ENCODE measurements around the gene FIZ1.
"Not testable (repeated sequence)": the region's sequence is repeated elsewhere in the genome, so short reads cannot be mapped to it uniquely, and the experiment has no call there.

DNA sequence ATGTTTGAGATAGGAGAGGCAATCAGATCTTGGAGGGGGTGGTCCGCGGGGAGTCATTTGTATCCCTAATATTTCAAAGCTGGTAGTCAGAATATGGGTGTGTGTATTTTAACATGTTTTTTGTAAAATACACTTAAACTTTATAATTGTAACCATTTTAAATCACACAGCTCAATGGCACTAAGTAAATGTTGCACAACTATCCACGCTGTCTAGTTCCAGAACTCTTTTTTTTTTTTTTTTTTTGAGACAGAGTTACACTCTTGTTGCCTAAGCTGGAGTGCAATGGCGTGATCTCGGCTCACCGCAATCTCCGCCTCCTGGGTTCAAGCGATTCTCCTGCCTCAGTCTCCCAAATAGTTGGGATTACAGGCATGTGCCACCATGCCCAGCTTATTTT is 15.4 kb downstream of the FIZ1 start:
- TF ChIP-seq EZH2phosphoT487 (IDR thresholded peaks at IDR 0.05; ENCODE audit: insufficient read depth, low read depth); EZH2 (IDR thresholded peaks at IDR 0.05; ENCODE audit: insufficient read depth, poor library complexity, severe bottlenecking): not testable (repeated sequence)

Data from GM23248 (cell line).